ENCODE measurements around the gene GNA12. TPM values are rescaled to one million over a fixed set of nuclear protein-coding genes. Genes with fewer than 3 reads are reported as not detected.
"Not testable (repeated sequence)": the region's sequence is repeated elsewhere in the genome, so short reads cannot be mapped to it uniquely, and the experiment has no call there.

GNA12 gene
- polyA plus RNA-seq, 12 donors = 22.8 to 44.9 (median 29.2) TPM; not detected in 1

- DNase-seq = not testable (repeated sequence)
Observed at GRCh38 chr7:2679135-2680127, 164.7 kb downstream of the GNA12 start.

- DNase-seq = not testable (repeated sequence)
Observed at GRCh38 chr7:2678454-2678853, 165.7 kb downstream of the GNA12 start.

Other genes with a start within 250 kb of the GNA12 start
- 100 to 1,000 TPM in 2 of 12 donors, 10 to 100 TPM in 9, not detected in 1; 49.5 to 155 (median 77.2) TPM for gene TTYH3, start 212.3 kb downstream of the GNA12 start, polyA plus RNA-seq (ENCODE audit: insufficient read length in 12 of 12)
- under 1 TPM in 10 of 12 donors, not detected in 2; 0.07 to 0.73 (median 0.21) TPM for gene AMZ1, start 156.1 kb downstream of the GNA12 start, polyA plus RNA-seq (ENCODE audit: insufficient read length in 12 of 12)
- gene CARD11, start 199.6 kb upstream of the GNA12 start, polyA plus RNA-seq (ENCODE audit: insufficient read length in 12 of 12) = 1 to 10 TPM in 1 of 12 donors, under 1 TPM in 9, not detected in 2; 0.14 to 1.9 (median 0.33) TPM

Data from muscle of arm (tissue), 12 donors.